ENCODE data around the gene TRIM4.
"Not testable (repeated sequence)": the region's sequence is repeated elsewhere in the genome, so short reads cannot be mapped to it uniquely, and the experiment has no call there.

Gene TRIM4, protein sequence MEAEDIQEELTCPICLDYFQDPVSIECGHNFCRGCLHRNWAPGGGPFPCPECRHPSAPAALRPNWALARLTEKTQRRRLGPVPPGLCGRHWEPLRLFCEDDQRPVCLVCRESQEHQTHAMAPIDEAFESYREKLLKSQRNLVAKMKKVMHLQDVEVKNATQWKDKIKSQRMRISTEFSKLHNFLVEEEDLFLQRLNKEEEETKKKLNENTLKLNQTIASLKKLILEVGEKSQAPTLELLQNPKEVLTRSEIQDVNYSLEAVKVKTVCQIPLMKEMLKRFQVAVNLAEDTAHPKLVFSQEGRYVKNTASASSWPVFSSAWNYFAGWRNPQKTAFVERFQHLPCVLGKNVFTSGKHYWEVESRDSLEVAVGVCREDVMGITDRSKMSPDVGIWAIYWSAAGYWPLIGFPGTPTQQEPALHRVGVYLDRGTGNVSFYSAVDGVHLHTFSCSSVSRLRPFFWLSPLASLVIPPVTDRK

DNA sequence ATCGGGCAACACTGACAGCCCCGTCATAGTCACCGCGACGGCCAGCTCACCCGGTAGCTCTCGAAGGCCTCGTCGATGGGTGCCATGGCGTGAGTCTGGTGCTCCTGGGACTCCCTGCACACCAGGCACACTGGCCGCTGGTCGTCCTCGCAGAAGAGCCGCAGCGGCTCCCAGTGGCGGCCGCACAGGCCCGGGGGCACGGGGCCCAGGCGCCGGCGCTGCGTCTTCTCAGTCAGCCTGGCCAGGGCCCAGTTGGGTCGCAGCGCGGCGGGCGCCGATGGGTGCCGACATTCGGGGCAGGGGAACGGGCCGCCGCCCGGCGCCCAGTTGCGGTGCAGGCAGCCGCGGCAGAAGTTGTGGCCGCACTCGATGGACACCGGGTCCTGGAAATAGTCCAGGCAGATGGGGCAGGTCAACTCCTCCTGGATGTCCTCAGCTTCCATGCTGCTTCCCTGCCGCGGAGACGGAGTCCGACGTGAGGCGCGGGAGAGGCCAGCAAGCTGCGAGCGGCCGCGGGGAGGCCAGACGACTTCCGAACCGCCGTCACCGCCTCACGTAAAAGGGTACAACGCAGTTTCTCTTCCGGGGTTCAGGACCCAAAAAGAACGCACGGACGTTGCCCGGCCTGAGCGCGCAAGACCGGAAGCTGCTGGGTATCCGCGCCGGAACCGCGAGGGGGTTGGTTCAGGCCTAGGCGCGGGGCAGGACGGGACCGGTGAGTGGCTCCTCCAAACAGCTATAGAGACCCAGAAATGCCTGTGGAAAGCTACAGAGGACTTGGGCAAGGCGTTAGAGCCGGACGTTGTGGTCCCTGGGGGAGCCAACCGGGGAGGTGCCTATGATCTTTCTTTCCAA, at the start of gene TRIM4:
Gene TRIM4, minus strand, starts transcription at position 572 of the 855 bp plus-strand sequence. Its CDS starts 129 bp downstream, at position 443.
- peak within 1 kb of the TSS; percentile 75 to 89 for H3K4me3 ChIP-seq (replicated peaks in 1 of 2; ENCODE audit: low read depth in 2 of 2, low read length in 2 of 2)
- peak; percentile 93 to 95 for DNase-seq (ENCODE audit: low read depth in 2 of 2)
- TF ChIP-seq, protein P1, sequence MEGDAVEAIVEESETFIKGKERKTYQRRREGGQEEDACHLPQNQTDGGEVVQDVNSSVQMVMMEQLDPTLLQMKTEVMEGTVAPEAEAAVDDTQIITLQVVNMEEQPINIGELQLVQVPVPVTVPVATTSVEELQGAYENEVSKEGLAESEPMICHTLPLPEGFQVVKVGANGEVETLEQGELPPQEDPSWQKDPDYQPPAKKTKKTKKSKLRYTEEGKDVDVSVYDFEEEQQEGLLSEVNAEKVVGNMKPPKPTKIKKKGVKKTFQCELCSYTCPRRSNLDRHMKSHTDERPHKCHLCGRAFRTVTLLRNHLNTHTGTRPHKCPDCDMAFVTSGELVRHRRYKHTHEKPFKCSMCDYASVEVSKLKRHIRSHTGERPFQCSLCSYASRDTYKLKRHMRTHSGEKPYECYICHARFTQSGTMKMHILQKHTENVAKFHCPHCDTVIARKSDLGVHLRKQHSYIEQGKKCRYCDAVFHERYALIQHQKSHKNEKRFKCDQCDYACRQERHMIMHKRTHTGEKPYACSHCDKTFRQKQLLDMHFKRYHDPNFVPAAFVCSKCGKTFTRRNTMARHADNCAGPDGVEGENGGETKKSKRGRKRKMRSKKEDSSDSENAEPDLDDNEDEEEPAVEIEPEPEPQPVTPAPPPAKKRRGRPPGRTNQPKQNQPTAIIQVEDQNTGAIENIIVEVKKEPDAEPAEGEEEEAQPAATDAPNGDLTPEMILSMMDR (IDR thresholded peaks at IDR 0.05; ENCODE audit: low read depth, low read length): peak; percentile 8

DNA sequence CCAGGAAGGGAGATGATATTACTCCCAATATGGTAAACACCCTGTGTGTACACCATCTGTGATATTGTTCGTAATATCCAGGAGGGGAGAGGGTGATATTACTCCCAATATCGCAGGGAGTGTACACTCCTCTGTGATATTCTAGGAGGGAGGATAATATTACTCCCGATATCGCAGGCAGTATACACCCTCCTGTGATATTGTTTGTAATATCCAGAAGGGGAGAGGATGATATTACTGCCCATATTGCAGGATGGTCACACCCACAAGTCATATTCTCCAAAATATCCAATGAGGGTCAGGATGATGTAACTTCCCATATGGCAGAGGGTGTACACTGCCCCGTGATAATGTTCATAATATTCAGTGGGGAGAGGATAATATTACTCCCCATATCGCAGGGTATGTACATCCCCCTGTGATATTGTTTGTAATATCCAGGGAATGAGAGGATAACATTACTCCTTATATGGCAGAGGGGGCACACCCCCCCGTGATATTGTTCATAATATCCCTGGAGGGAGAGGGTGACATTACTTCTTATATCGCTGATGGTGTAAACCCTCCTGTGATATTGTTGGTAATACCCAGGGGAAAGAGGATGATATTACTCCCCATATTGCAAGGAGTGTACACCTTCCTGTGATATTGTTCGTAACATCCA, 39.4 kb upstream of the TRIM4 start:
- TF ChIP-seq, protein P1 (IDR thresholded peaks at IDR 0.05; ENCODE audit: low read depth, low read length): no peak
- no peak overlapping the region for H3K4me3 ChIP-seq (replicated peaks in 1 of 2; ENCODE audit: low read depth in 2 of 2, low read length in 2 of 2)
- DNase-seq (ENCODE audit: low read depth in 2 of 2): no peak

DNA sequence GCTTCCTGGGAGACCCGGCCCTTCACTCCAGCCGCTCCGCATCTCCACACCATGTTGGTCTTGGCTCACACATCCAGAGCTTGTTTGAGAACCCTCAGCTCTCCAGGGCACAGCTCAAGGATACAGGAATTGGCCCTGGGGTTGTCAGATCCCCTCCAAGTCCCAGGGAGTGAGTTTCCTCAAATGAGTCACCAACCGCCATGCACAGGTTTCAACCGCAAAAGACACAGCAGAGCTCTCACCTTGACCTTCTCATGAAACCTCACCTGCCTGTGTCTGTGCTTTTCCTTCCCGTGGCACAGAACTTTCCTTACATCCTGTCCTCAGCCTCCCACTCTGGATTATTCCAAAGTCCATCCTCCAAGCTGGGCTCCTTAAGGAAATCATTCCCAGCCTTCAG, 35.9 kb upstream of the TRIM4 start:
- H3K4me3 ChIP-seq (replicated peaks in 1 of 2; ENCODE audit: low read depth in 2 of 2, low read length in 2 of 2): no peak overlapping the region
- TF ChIP-seq, protein P1 (IDR thresholded peaks at IDR 0.05; ENCODE audit: low read depth, low read length): no peak
- no peak for DNase-seq (ENCODE audit: low read depth in 2 of 2)

DNA sequence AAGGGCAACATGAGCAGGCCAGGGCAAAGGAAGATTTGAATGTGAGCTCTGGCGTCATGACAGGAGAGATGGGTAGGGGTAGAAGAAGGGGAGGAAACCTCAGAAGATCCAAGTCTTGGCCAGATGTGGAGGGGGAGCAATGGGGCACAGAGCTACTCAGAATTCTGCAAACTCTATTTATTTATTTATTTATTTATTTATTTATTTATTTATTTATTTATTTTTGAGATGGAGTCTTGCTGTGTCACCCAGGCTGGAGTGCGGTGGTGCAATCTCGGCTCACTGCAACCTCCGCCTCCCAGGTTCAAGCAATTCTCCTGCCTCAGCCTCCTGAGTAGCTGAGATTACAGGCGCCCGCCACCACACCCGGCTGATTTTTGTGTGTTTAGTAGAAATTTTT, 35.3 kb upstream of the TRIM4 start:
- not testable (repeated sequence) for H3K4me3 ChIP-seq (replicated peaks in 1 of 2; ENCODE audit: low read depth in 2 of 2, low read length in 2 of 2); DNase-seq (ENCODE audit: low read depth in 2 of 2)

DNA sequence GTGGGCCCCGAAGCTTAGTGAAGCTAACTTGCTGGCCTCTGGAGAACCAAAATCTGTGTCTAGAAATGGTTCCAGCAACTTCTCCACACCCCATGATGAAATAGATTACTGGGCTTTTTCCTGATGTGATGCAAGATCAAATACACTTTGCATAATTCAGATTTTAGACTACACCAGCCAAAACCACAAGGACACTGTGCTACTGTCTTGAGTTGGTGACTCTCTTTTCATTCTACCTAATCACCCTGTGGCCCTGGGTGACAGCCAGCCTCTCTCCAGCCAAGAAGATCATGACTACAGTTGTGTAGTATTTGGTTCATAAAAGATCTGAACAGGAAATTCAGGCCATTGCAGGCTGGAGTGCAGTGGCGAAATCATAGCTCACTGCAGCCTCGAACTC, 34.3 kb upstream of the TRIM4 start:
- no peak overlapping the region for H3K4me3 ChIP-seq (replicated peaks in 1 of 2; ENCODE audit: low read depth in 2 of 2, low read length in 2 of 2)
- peak; percentile 57 to 81 for DNase-seq (ENCODE audit: low read depth in 2 of 2)
- TF ChIP-seq, protein P1 (IDR thresholded peaks at IDR 0.05; ENCODE audit: low read depth, low read length): no peak

DNA sequence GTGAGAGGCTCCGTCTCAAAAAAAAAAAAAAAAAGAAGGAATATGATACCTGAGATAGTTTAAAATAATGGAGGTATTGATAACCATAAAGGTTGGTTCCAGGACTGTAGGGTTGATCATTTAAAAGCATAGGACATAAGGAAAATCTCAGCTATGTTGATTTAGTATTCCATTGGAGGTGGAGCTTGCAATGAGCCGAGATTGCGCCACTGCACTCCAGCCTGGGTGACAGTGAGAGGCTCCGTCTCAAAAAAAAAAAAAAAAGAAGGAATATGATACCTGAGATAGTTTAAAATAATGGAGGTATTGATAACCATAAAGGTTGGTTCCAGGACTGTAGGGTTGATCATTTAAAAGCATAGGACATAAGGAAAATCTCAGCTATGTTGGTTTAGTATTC, 33.3 kb upstream of the TRIM4 start:
- not testable (repeated sequence) for H3K4me3 ChIP-seq (replicated peaks in 1 of 2; ENCODE audit: low read depth in 2 of 2, low read length in 2 of 2)

DNA sequence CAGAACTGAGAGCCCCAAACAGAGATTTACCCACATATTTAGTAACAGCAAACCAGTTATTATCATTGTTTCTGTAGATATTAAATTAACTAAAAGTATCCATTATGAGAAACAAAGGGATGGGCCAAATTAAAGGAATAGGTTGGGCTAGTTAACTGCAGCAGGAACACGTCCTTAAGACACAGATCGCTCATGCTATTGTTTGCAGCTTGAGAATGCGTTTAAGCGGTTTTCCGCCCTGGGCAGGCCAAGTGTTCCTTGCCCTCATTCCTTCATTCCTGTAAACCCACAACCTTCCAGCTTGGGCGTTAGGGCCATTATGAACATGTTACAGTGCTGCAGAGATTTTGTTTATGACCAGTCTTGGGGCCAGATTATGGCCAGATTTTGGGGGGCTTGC, 31.5 kb upstream of the TRIM4 start:
- not testable (repeated sequence) for H3K4me3 ChIP-seq (replicated peaks in 1 of 2; ENCODE audit: low read depth in 2 of 2, low read length in 2 of 2)

More for the DNA sequence above, 33.3 kb upstream of the TRIM4 start:
- DNase-seq (ENCODE audit: low read depth in 2 of 2): not testable (repeated sequence)

More for the DNA sequence above, 31.5 kb upstream of the TRIM4 start:
- not testable (repeated sequence) for DNase-seq (ENCODE audit: low read depth in 2 of 2)
